SK-N-SH (cell line): ENCODE results near the gene TTC28.

ENCODE experiments used
- FOXJ3 ChIP-seq: sonication (generic); formaldehyde crosslinking; IDR thresholded peaks from 2 replicates; pipeline ENCODE4 v1.5.1; 2020; ENCODE audit warnings: mild to moderate bottlenecking, missing genetic modification reagents
- MAX ChIP-seq: IDR thresholded peaks from 2 replicates; pipeline ENCODE4 v1.4.0; 2012; ENCODE audit warnings: low read depth
- TCF12 ChIP-seq: IDR thresholded peaks from 2 replicates; pipeline ENCODE4 v1.4.0; 2012

- no peak for TF ChIP-seq MAX
- no peak for TF ChIP-seq FOXJ3 (CRISPR knock-in tag)
- TF ChIP-seq TCF12 = no peak
Observed at GRCh38 chr22:28249402-28249801, 430.2 kb downstream of the TTC28 start.
